Loucy (cell line): Measurements from ENCODE around the gene MAP7D1.

Source experiments
- H2AFZ ChIP-seq: fragments of 200-600 bp; sonication (generic); 2 replicates; pipeline ENCODE4 v1.6.0; 2016; ENCODE audit warnings: antibody characterized with exemption, mild to moderate bottlenecking, low read length, moderate library complexity
- H3F3A ChIP-seq: fragments of 200-600 bp; 2 replicates; pipeline ENCODE4 v1.6.0; 2016; ENCODE audit warnings: antibody characterized with exemption, low read depth, mild to moderate bottlenecking
- H3K27me3 ChIP-seq: fragments of 200-600 bp; sonication (generic); 2 replicates; pipeline ENCODE4 v1.6.1; 2014; ENCODE audit warnings: low read length, mild to moderate bottlenecking; ENCODE audit not compliant: insufficient read depth, poor library complexity, severe bottlenecking
- H3K36me3 ChIP-seq: fragments of 200-600 bp; sonication (generic); 2 replicates; pipeline ENCODE4 v1.6.1; 2016; ENCODE audit warnings: low read length; ENCODE audit not compliant: insufficient read depth
- H3K4me1 ChIP-seq: fragments of 200-600 bp; sonication (generic); 2 replicates; pipeline ENCODE4 v1.5.1; 2014; ENCODE audit warnings: low read length, mild to moderate bottlenecking; ENCODE audit not compliant: insufficient read depth, poor library complexity, severe bottlenecking
- H3K4me2 ChIP-seq: fragments of 200-600 bp; sonication (generic); 2 replicates; pipeline ENCODE4 v1.6.0; 2014; ENCODE audit warnings: antibody characterized with exemption, low read length, low read depth, mild to moderate bottlenecking; ENCODE audit not compliant: poor library complexity, severe bottlenecking
- H3K4me3 ChIP-seq: fragments of 200-600 bp; sonication (generic); 2 replicates; pipeline ENCODE4 v1.5.1; 2014; ENCODE audit warnings: low read length, mild to moderate bottlenecking, mixed read lengths; ENCODE audit not compliant: poor library complexity, severe bottlenecking
- H3K79me2 ChIP-seq: fragments of 200-600 bp; sonication (generic); 2 replicates; pipeline ENCODE4 v1.6.1; 2014; ENCODE audit warnings: low read length; ENCODE audit not compliant: insufficient read depth
- H3K9ac ChIP-seq: fragments of 200-600 bp; sonication (generic); 2 replicates; pipeline ENCODE4 v1.6.0; 2014; ENCODE audit warnings: mild to moderate bottlenecking, low read depth, low read length, moderate library complexity; ENCODE audit not compliant: poor library complexity, severe bottlenecking
- H3K9me2 ChIP-seq: fragments of 200-600 bp; sonication (generic); replicated peaks from 2 replicates; pipeline ENCODE4 v1.6.1; 2016; ENCODE audit warnings: low read depth, low read length, mixed read lengths
- H3K9me3 ChIP-seq: fragments of 200-600 bp; sonication (generic); 2 replicates; pipeline ENCODE4 v1.6.1; 2014; ENCODE audit warnings: mild to moderate bottlenecking, antibody characterized with exemption, low read length, low read depth; ENCODE audit not compliant: insufficient read depth
- H4K20me1 ChIP-seq: fragments of 200-600 bp; sonication (generic); 2 replicates; pipeline ENCODE4 v1.6.0; 2014; ENCODE audit warnings: antibody characterized with exemption, low read length, mild to moderate bottlenecking; ENCODE audit not compliant: insufficient read depth, poor library complexity, severe bottlenecking
- EZH2phosphoT487 ChIP-seq: fragments of 200-600 bp; IDR thresholded peaks from 2 replicates; pipeline ENCODE4 v1.6.1; 2018; ENCODE audit warnings: antibody characterized with exemption, mild to moderate bottlenecking, moderate library complexity, borderline replicate concordance
- TF ChIP-seq, protein P1 (sequence below): fragments of 200-600 bp; sonication (generic); conservative IDR thresholded peaks from 2 replicates; pipeline ENCODE4 v1.5.1; 2014; ENCODE audit warnings: mild to moderate bottlenecking, antibody characterized with exemption, low read length

The MAP7D1 gene

DNA sequence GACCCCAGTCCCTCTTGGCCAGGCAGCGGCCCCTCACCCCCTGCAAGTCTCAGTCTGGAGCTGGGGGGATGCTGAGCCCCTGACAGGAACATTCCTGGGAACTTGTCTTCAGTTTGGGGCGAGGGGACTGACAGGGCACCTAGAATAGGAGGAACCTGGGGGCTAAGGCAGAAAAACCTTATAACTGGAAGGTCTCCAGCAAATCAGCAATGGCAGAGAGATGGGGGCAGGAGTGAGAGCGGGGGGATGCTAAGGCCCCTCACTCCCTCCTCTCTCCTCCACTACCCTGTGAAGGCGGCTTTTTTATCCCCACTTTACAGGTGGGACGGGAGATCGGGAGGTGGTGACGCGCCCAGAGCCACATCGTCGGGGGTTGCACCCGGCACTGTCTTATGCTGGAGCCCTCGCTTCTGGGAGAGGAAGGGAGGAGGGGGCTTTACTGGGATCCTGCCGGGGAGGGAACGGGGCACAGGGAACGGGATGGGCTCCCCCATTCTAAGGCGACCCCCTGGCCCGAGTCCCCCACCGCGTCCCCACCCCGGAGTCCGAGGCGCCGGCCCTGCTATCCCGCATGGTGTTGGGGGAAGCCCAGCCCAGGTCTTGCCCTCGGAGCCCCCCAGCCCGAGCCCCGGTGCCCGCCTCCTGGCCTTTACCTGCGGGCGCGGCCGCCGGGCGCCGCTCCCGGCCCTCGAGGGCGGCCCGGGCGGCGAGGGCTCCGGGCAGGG, 31.4 kb upstream of the MAP7D1 start:
- Histone ChIP-seq H2AFZ (no peak overlapping the region), H3F3A (no peaks in the 10 kb centered on the region), H3K27me3 (no peaks in the 10 kb centered on the region), H3K9ac (no peak overlapping the region), H3K4me1 (no peaks in the 10 kb centered on the region), H3K9me2 (no peaks in the 10 kb centered on the region), H3K36me3 (no peaks in the 10 kb centered on the region), H4K20me1 (no peaks in the 10 kb centered on the region), H3K4me2 (no peak overlapping the region), H3K9me3 (no peaks in the 10 kb centered on the region), H3K4me3 (no peak overlapping the region), H3K79me2 (no peaks in the 10 kb centered on the region)
- TF ChIP-seq, protein P1, sequence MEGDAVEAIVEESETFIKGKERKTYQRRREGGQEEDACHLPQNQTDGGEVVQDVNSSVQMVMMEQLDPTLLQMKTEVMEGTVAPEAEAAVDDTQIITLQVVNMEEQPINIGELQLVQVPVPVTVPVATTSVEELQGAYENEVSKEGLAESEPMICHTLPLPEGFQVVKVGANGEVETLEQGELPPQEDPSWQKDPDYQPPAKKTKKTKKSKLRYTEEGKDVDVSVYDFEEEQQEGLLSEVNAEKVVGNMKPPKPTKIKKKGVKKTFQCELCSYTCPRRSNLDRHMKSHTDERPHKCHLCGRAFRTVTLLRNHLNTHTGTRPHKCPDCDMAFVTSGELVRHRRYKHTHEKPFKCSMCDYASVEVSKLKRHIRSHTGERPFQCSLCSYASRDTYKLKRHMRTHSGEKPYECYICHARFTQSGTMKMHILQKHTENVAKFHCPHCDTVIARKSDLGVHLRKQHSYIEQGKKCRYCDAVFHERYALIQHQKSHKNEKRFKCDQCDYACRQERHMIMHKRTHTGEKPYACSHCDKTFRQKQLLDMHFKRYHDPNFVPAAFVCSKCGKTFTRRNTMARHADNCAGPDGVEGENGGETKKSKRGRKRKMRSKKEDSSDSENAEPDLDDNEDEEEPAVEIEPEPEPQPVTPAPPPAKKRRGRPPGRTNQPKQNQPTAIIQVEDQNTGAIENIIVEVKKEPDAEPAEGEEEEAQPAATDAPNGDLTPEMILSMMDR, result no peak

DNA sequence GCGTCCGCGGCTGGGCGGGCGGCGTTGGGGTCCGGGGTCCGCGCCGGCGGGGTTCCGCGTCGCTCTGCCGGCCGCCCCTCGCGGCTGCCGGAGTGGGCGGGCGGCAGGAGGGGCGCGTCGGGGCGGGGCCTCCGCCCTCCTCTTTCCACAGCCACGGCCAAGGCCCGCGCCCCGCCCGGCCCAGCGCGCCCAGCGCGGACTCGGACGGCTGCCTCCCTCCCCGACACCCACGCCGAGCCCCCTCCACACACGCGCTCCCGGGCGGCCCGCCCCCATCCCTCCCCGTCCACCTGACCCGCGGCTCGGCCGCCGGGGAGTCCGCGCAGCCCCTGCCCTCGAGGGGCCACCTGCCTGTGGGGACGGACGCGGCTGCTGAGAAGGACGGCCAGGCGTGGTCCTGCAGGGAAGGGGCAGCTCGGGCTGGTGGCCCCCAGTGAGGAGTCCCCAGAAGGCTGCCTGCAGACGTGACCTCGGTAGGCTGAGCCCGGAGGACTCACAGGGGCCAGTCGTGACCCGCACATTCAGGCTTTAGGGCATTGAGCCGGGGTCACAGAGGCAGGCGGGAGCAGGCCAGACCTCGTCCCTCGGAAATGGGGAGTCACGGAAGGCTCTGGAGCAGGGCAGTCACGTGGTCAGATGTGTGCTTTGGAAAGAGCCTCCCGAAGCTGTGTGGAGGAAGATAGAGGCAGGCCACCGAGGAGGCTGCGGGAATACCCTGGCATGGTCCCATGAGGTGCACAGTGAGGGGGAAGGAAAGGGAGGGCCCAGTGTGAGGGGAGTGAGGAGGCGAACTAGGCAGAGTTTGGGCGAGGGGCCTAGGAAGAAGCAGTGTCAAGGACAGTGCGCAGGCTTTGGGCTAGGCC, 30.6 kb upstream of the MAP7D1 start, which contains the start of gene COL8A2:
Gene COL8A2, minus strand, starts transcription at position 94 of the 863 bp plus-strand sequence. CDS start 24,980 bp downstream, outside the sequence.
- no peaks in the 10 kb centered on the region for H3K79me2 ChIP-seq
- H3F3A ChIP-seq, result no peaks in the 10 kb centered on the region
- no peak within 1 kb of the TSS for H2AFZ ChIP-seq
- no peaks in the 10 kb centered on the region for H4K20me1 ChIP-seq
- H3K4me3 ChIP-seq, result no peak within 1 kb of the TSS
- no peak within 1 kb of the TSS for H3K4me2 ChIP-seq
- H3K9ac ChIP-seq, result no peak within 1 kb of the TSS
- H3K36me3 ChIP-seq, result no peaks in the 10 kb centered on the region
- H3K27me3 ChIP-seq, result no peaks in the 10 kb centered on the region
- H3K9me2 ChIP-seq, result no peaks in the 10 kb centered on the region
- H3K4me1 ChIP-seq, result no peaks in the 10 kb centered on the region
- no peaks in the 10 kb centered on the region for H3K9me3 ChIP-seq
- TF ChIP-seq EZH2phosphoT487, result no peak
- TF ChIP-seq, protein P1, result no peak

DNA sequence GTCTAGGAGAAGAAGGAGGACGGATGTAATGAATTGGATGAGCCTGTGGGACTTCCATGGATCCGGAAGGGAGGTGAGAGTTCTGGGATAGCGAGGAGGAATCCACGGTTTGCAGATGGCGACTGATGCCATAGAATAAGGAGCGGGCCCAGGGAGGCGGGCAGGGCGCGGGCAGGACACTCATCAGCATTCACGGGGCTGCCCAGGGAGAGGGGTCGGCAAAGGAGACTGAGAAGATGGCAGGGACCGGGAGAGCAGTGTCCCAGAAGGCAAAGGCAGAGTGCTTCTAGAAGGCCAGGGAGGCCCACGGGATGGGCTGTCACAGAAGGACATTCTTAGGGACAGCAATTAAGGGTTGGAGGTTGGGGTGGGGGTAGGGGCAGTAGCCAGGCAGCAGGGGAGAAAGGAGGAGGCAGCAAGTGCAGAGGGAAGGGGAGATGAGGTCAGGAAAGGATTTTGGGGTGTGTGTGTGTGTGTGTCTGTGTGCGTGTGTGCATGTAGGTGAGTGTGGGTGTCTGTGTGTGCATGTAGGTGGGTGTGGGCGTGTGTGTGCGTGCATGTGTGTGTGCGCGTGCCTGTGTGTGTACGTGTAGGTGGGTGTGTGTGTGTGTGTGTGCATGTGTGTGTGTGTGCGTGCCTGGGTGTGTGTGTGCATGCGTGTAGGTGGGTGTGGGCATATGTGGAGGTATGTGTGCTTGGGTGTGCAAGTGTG, 29.8 kb upstream of the MAP7D1 start:
- no peak overlapping the region for H3K4me2 ChIP-seq
- no peaks in the 10 kb centered on the region for H3F3A ChIP-seq
- H3K36me3 ChIP-seq, result no peaks in the 10 kb centered on the region
- no peaks in the 10 kb centered on the region for H4K20me1 ChIP-seq
- H3K4me3 ChIP-seq, result no peak overlapping the region
- no peak for TF ChIP-seq EZH2phosphoT487
- TF ChIP-seq, protein P1, result no peak
- no peaks in the 10 kb centered on the region for H3K9me3 ChIP-seq
- no peaks in the 10 kb centered on the region for H3K79me2 ChIP-seq
- H3K9ac ChIP-seq, result no peak overlapping the region
- no peaks in the 10 kb centered on the region for H3K9me2 ChIP-seq
- no peaks in the 10 kb centered on the region for H3K27me3 ChIP-seq
- no peaks in the 10 kb centered on the region for H3K4me1 ChIP-seq
- no peak overlapping the region for H2AFZ ChIP-seq
